Loucy (cell line): ENCODE measurements around the gene GRM7.

Source experiments
- H2AFZ ChIP-seq: fragments of 200-600 bp; sonication (generic); 2 replicates; pipeline ENCODE4 v1.6.0; 2016; ENCODE audit warnings: antibody characterized with exemption, mild to moderate bottlenecking, low read length, moderate library complexity
- H3F3A ChIP-seq: fragments of 200-600 bp; 2 replicates; pipeline ENCODE4 v1.6.0; 2016; ENCODE audit warnings: antibody characterized with exemption, low read depth, mild to moderate bottlenecking
- H3K27me3 ChIP-seq: fragments of 200-600 bp; sonication (generic); 2 replicates; pipeline ENCODE4 v1.6.1; 2014; ENCODE audit warnings: low read length, mild to moderate bottlenecking; ENCODE audit not compliant: insufficient read depth, poor library complexity, severe bottlenecking
- H3K36me3 ChIP-seq: fragments of 200-600 bp; sonication (generic); 2 replicates; pipeline ENCODE4 v1.6.1; 2016; ENCODE audit warnings: low read length; ENCODE audit not compliant: insufficient read depth
- H3K4me1 ChIP-seq: fragments of 200-600 bp; sonication (generic); 2 replicates; pipeline ENCODE4 v1.5.1; 2014; ENCODE audit warnings: low read length, mild to moderate bottlenecking; ENCODE audit not compliant: insufficient read depth, poor library complexity, severe bottlenecking
- H3K4me2 ChIP-seq: fragments of 200-600 bp; sonication (generic); 2 replicates; pipeline ENCODE4 v1.6.0; 2014; ENCODE audit warnings: antibody characterized with exemption, low read length, low read depth, mild to moderate bottlenecking; ENCODE audit not compliant: poor library complexity, severe bottlenecking
- H3K4me3 ChIP-seq: fragments of 200-600 bp; sonication (generic); 2 replicates; pipeline ENCODE4 v1.5.1; 2014; ENCODE audit warnings: low read length, mild to moderate bottlenecking, mixed read lengths; ENCODE audit not compliant: poor library complexity, severe bottlenecking
- H3K79me2 ChIP-seq: fragments of 200-600 bp; sonication (generic); 2 replicates; pipeline ENCODE4 v1.6.1; 2014; ENCODE audit warnings: low read length; ENCODE audit not compliant: insufficient read depth
- H3K9ac ChIP-seq: fragments of 200-600 bp; sonication (generic); 2 replicates; pipeline ENCODE4 v1.6.0; 2014; ENCODE audit warnings: mild to moderate bottlenecking, low read depth, low read length, moderate library complexity; ENCODE audit not compliant: poor library complexity, severe bottlenecking
- H3K9me2 ChIP-seq: fragments of 200-600 bp; sonication (generic); replicated peaks from 2 replicates; pipeline ENCODE4 v1.6.1; 2016; ENCODE audit warnings: low read depth, low read length, mixed read lengths
- H3K9me3 ChIP-seq: fragments of 200-600 bp; sonication (generic); 2 replicates; pipeline ENCODE4 v1.6.1; 2014; ENCODE audit warnings: mild to moderate bottlenecking, antibody characterized with exemption, low read length, low read depth; ENCODE audit not compliant: insufficient read depth
- H4K20me1 ChIP-seq: fragments of 200-600 bp; sonication (generic); 2 replicates; pipeline ENCODE4 v1.6.0; 2014; ENCODE audit warnings: antibody characterized with exemption, low read length, mild to moderate bottlenecking; ENCODE audit not compliant: insufficient read depth, poor library complexity, severe bottlenecking
- CTCF ChIP-seq: fragments of 200-600 bp; sonication (generic); conservative IDR thresholded peaks from 2 replicates; pipeline ENCODE4 v1.5.1; 2014; ENCODE audit warnings: mild to moderate bottlenecking, antibody characterized with exemption, low read length
- EZH2phosphoT487 ChIP-seq: fragments of 200-600 bp; IDR thresholded peaks from 2 replicates; pipeline ENCODE4 v1.6.1; 2018; ENCODE audit warnings: antibody characterized with exemption, mild to moderate bottlenecking, moderate library complexity, borderline replicate concordance

Gene GRM7

GRCh38 chr3:7651274-7651673 is 790.4 kb downstream of the GRM7 start:
- Histone ChIP-seq H3K4me2 (no peak overlapping the region), H3K4me3 (no peak overlapping the region), H3K9ac (no peak overlapping the region), H3K36me3 (no peaks in the 10 kb centered on the region), H3K4me1 (no peaks in the 10 kb centered on the region), H2AFZ (no peak overlapping the region), H3K9me3 (0 out of 2 replicates have a peak, but pooled peaks cover 3% of the 10 kb centered on the region), H3K9me2 (no peaks in the 10 kb centered on the region), H3K79me2 (no peaks in the 10 kb centered on the region), H3K27me3 (no peaks in the 10 kb centered on the region), H4K20me1 (no peaks in the 10 kb centered on the region), H3F3A (no peaks in the 10 kb centered on the region)
- TF ChIP-seq EZH2phosphoT487 (no peak), CTCF (no peak)

- H3K9me2 ChIP-seq = no peaks in the 10 kb centered on the region
- TF ChIP-seq CTCF (no peak), EZH2phosphoT487 (no peak)
- 0 out of 2 replicates have a peak, but pooled peaks cover 3% of the 10 kb centered on the region for H3K9me3 ChIP-seq
These were observed 796.5 kb downstream of the GRM7 start for GRCh38 chr3:7657214-7658112.

GRCh38 chr3:7658294-7658693 is 797.4 kb downstream of the GRM7 start:
- Histone ChIP-seq H3K4me2 (no peak overlapping the region), H3F3A (no peaks in the 10 kb centered on the region), H3K9me2 (no peaks in the 10 kb centered on the region), H3K27me3 (no peaks in the 10 kb centered on the region), H3K79me2 (no peaks in the 10 kb centered on the region), H3K4me3 (no peak overlapping the region), H3K9ac (no peak overlapping the region), H3K9me3 (0 out of 2 replicates have a peak, but pooled peaks cover 3% of the 10 kb centered on the region), H4K20me1 (no peaks in the 10 kb centered on the region), H3K4me1 (no peaks in the 10 kb centered on the region), H2AFZ (no peak overlapping the region), H3K36me3 (no peaks in the 10 kb centered on the region)
- TF ChIP-seq EZH2phosphoT487 = no peak
- TF ChIP-seq CTCF = no peak

More at GRCh38 chr3:7657214-7658112, 796.5 kb downstream of the GRM7 start:
- no peaks in the 10 kb centered on the region for H3K4me1 ChIP-seq
- H3K9ac ChIP-seq = no peak overlapping the region
- H2AFZ ChIP-seq = no peak overlapping the region
- H3K4me3 ChIP-seq = no peak overlapping the region
- no peaks in the 10 kb centered on the region for H3F3A ChIP-seq
- no peaks in the 10 kb centered on the region for H3K27me3 ChIP-seq
- H3K79me2 ChIP-seq = no peaks in the 10 kb centered on the region
- no peaks in the 10 kb centered on the region for H3K36me3 ChIP-seq
- H3K4me2 ChIP-seq = no peak overlapping the region
- H4K20me1 ChIP-seq = no peaks in the 10 kb centered on the region
